EL (cell line): ENCODE results near the gene OGFOD3.
A peak's percentile ranks its signal among the peaks of the same experiment; 100 is the strongest.
"Not testable (repeated sequence)": the region's sequence is repeated elsewhere in the genome, so short reads cannot be mapped to it uniquely, and the experiment has no call there.

Source experiments
- DNase-seq: peaks from one replicate; pipeline ENCODE4 v3.0.0-alpha.2; 2016

OGFOD3 gene

DNA sequence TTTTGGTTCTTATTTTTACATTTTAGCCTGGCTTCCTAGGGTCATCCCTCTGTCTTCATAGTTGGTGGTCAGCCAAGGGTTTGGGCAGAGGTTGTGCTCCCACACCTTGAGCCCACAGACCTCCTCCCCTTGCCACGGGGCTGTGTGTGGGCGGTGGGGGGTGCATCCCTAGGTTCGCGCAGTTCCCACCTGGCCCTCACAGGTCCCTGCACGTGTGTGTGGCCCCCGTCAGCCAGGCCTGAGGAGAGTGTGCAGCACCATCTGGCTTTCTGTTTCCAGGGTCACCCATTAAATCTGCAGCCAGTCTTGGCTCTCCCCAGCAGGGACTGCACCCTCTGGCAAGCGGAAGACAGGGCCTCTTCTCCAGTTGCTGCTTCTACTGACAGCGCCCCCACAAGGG is 13.6 kb upstream of the OGFOD3 start:
- DNase-seq, result no peak

DNA sequence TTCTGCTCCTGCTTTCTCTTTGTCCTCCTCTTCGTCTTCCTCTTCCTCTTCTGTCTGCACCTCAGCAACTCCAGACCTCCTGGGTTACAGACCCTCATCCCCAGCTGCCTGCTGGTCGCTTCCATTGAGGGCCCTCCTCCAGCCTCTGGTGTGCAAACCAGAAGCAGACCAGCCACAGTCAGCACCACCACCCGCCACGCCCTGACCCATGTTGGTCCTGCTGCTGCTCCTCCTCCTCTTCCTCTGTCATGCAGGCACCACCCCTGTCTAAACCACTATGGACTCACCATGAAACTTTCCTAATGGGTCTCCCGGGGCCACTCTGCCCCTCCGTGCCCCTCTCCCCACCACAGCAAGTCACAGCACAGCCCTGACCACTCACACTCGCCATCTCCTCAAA is 11.4 kb upstream of the OGFOD3 start:
- no peak for DNase-seq

DNA sequence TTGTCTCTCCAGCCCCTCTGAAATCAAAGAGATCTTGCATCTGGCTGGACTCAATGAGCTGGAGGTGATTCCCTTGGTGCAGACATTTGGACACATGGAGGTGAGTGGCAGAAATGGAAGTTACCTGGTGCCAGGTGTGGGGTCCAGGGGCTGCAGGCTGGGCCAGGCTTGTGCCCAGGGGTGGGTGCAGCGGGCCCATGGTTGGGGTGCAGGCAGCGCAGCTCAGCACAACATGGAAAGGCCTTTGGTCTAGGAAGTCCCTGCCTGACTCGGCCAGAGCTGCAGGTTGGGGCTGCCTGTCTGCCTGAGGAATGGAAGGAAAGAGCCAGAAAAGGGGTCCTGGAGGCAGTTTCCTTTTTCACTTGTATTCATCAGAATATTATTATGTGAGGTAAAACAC is 10.2 kb upstream of the OGFOD3 start:
- no peak for DNase-seq

DNA sequence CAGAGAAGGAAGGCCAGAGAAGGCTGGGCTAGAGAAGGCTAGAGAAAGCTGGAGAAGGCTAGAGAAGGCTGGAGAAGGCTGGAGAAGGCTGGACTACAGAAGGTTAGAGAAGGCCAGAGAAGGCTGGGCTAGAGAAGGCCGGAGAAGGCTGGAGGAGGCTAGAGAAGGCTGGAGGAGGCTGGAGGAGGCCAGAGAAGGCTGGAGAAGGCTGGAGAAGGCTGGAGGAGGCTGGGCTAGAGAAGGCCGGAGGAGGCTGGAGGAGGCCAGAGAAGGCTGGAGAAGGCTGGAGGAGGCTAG is 6.4 kb upstream of the OGFOD3 start:
- no peak for DNase-seq

DNA sequence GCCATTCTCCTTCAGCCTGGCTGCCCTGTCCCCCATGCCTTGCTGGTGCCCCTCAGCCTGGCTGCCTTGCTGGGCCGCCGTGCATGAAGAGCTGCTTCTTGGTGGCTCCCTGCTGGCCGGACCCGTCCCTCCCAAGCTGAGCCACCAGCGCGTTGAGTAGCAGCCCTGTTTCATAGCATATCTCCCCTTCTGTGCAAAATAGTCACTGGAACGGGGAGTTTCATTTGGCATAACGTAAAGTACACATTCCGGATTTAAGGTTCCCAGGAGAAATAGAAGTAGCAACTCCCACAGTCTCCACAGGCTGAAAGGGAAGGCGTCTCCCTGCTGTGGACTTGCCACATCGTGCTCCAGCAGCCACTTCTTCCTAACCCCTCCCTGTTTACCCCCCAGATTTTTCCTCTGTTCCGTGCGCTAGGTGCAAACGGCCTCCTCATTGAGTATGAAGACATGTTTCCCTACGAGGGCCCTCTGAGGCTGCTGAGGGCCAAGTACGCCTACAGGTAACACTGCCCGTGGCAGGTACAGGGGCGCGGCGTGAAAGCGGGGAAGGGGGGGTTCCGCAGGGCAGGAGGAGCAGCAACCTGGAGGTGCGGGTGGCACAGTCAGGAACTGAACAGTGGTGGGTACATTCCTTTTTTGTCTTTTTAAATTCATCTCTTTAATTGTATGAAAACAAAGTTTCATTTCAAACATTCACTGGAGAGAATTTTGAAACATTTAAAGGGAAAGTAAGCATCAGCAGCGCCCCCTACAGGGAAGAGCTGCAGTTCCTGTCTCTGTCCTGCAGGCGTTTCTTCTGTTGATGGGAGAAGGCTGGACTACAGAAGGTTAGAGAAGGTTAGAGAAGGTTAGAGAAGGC is 5.8 kb upstream of the OGFOD3 start:
- DNase-seq, result peak; percentile 52

DNA sequence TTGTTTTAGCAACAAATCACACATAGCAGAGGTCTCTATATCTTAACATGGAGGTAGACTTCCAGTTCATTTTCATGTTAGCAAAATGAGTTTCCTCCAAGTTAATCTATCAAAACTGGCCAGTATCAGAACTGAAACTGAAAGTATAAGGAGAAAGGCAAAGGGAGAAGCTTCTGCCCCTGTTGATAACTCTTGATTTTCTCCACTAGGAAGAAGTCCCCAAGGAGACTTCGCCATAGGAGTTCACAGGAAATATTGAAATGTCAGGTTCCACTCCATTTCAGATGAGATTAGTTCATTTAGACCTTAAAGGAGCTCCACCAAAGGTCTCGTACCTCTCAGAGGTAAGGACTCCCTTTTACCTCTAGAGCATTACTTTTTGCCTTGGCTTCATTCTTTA is 1.2 kb upstream of the OGFOD3 start:
- no peak for DNase-seq

DNA sequence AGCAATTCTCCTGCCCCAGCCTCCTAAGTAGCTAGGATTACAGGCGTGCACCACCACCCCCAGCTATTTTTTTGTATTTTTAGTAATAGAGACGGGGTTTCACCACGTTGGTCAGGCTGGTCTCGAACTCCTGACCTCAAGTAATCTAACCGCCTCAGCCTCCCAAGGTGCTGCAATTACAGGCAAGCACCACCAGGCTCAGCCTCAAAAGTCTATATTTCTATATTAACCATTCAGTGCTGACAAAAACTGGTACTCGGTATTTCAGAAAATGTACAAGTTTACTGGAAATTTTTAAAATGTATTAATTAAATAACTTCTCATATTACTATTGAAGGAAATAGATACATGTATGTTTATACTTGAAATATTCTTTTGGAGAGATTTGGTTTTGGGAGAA is 1.6 kb downstream of the OGFOD3 start:
- no peak for DNase-seq

DNA sequence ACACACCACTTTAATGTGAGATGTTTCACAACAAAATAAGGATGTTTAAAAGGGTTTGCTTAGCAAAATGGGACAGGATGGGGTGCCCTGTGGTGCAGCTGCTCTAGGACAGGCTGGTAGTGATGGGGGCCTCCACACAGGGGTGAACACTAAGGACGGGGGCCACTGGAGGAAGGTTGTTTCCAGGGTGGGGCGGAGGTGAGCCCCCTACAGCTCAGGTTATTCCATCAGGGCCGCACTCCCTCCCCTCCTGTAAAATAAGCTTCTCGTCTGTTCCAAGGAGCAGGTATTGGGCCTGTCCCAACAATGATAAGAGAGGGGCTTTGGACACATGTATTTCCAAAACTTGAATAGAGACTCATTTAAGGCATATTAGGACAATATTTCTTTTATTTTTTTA is 2.1 kb downstream of the OGFOD3 start:
- DNase-seq, result no peak

DNA sequence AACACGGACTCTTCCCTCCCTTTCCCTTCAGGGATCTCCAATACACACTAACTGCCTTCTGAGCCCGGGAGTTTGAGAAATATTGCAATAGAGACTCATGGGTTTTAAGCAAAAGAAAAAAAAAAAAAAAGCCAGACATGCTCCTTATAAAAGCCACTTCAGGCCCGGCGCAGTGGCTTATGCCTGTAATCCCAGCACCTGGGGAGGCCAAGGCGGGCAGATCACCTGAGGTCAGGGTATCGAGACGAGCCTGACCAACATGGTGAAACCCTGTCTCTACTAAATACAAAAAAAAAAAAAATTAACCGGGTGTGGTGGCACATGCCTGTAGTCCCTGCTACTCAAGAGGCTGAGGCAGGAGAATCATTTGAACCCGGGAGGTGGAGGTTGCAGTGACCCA is 2.6 kb downstream of the OGFOD3 start:
- DNase-seq, result no peak

DNA sequence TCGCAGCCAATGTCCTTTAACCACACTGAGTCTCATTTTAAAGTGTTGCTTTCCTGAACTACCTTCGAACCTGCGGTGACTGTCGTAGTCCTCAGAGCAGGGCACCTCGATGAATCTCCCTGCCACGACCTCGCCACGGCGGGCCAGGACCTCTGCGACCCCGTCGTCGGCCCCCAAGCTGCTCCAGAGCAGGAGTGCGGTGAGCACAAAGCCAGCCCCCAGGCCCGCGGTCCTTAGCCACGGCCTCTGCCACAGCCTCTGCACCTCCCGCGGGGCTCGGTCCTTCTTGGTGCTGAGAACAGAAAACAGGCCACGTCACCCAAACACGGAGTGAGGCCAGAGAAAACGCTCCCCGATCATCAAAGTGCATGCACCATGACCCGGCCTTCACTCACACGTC is 3.0 kb downstream of the OGFOD3 start:
- no peak for DNase-seq

DNA sequence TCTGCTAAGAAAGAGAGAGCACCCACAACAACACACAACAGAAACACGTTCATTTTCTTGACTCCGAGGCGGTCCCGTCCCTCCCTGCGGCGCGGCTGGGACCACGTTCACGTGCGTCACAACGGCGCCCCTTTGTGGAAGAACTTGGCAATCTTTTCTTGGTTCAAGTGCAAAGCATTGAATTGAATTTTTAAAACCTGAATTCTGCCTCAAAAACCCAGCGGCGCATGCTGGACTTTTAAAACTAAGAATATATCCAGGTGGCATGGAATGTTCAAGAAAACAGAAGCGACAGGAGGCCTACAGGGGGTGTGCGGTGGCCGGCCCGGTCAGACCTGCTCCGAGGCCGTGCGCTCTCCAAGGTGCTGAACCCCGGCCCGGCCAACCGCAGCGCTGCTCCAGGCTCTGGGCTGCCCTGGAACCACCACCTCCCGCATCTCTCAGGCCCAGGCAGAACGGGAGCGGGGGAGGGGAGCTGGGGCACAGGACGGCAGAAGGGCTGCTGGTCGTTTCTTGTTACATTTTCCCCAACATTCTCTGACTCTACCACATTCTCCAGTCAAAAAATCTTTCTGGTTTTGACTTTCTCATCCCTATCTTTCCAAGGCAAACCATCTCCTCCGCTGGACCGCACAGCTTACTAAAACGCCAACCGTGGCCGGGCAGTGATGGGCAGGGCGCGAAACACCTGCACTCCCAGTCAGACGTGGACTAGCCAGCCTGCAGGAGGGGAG is 3.7 kb downstream of the OGFOD3 start:
- DNase-seq, result peak; percentile 63

DNA sequence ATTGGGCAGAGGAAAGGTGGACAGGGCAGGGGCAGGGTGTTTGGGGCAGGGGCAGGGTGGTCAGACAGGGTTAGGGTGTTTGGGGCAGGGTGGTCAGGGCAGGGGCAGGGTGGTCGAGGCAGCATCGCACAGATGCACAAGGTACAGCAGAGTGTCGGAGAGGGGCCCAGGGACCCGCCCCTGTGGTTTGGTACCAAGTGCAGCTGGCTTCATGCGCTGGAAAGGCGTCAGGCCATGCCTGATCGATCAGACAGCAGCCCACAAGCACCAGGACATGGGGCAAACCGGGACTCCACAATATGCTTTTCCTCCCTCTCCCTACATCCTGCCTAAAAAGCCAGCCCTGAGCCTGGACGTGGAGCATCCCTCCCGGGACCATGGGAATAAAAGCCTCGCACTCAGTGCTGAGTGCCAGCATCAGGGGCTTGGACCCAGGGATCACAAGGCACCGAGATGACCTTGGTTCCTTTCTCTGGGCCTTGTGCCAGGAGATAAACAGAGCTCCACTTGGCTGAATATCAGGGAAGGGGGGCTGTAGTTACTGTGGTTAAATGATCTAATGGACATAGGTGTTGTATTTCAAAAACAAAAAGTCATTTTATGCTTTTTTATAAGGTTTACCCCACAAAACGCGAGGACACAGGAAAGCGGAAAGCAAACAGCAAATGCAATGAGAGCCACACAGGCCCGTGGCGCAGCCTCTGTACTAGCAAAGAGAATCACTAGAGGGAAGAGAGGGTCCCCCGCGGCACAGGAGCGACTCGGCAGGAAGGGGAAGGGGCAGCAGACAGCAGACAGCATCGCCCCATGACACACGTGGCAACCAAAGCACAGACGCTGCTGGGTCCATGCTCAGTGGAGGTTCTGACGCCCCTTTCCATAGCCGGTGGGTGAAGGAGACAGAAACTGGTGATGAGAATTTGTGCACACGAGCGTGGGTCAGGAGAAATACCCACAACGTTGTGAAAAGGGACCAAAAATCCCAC is 5.6 kb downstream of the OGFOD3 start:
- DNase-seq, result no peak

DNA sequence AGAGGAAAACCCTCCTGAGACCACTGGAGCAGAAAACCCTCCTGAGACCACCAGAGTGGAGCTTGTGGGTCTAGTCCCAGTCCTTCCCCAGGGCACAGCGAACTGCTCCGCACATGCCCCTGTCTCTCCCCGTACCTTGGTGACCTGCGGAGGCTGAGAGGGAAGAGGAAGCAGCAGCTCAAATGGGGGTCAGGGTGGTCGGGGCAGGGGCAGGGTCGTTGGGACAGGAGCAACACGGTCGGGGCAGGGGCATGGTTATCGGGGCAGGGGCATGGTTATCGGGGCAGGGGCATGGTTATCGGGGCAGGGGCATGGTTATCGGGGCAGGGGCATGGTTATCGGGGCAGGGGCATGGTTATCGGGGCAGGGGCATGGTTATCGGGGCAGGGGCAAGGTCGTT is 6.3 kb downstream of the OGFOD3 start:
- DNase-seq, result not testable (repeated sequence)

DNA sequence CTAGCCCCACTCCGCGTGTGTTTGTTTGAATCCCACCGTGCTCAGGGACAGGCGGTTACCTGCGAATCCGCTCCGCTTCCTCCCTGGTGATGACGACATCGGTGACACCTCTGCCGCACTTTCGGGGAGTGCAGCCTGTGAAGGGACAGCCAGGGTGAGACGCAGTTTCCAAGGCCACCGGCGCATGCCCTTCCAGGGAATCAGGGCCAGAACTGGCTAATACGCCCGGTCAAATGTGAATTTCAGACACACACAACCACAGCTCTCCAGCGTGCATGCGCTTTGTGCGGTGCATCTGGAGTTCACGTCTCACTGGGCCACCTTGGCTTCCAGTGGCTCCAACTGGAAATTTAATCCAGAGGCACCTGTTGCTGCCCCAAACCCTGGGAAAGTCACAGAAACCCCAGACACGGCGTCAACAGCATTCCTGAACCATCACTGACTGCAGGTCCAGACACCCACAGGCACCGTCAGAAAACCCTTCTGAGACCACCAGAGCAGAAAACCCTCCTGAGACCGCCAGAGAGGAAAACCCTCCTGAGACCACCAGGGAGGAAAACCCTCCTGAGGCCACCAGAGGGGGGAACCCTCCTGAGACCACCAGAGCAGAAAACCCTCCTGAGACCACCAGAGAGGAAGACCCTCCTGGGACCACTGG is 6.9 kb downstream of the OGFOD3 start:
- no peak for DNase-seq

DNA sequence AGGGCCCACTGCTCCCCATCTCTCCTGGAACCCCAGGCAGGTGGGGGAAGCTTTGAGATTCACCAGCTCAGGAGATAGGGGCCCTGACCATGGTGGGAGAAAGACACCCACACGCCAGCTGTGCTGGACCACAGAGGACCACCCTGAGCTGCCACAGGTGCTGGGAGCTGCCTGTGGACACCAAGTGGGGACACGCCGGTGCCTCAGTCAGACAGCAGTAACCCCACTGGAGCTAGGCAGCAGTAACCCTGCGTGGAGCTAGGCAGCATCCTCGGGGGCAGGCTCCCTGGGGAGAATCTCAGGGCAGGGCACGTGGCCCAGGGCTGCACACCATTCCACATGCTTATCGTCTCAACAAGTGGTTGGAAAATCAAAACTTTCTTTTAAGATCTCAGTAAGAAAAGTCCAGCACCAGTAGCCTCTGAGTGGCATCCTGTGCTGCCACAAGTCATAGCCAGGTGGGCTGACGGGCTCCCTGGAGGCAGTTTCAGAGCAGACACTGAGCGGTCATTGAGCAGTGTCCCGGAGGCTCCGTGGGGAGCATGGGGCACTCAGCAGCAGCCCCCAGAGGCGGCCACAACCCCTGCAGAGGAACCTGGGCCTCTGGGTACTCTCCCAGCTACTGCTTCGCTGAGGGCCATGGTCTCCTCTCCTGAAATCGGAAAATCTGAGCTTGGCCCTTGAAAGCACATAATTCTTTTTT is 8.2 kb downstream of the OGFOD3 start:
- no peak for DNase-seq

DNA sequence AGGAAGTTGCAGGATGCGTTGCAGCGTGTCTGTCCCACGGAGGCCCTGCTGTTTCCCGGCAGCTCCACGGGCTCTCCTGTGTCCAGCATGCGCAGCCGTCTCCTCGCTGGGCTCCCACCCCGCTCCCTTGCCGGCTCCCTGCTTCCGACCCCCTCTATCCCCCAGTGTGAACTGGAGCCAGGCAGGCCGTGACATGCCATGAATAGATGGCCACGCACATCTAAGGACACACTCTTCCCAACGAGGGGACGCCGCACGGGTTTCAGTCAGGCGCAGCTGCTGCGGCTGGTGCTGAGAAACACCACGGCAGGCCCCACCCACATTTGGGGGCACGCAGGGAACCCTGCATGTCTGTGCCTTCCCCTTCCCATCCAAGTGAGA is 9.5 kb downstream of the OGFOD3 start:
- DNase-seq, result no peak

DNA sequence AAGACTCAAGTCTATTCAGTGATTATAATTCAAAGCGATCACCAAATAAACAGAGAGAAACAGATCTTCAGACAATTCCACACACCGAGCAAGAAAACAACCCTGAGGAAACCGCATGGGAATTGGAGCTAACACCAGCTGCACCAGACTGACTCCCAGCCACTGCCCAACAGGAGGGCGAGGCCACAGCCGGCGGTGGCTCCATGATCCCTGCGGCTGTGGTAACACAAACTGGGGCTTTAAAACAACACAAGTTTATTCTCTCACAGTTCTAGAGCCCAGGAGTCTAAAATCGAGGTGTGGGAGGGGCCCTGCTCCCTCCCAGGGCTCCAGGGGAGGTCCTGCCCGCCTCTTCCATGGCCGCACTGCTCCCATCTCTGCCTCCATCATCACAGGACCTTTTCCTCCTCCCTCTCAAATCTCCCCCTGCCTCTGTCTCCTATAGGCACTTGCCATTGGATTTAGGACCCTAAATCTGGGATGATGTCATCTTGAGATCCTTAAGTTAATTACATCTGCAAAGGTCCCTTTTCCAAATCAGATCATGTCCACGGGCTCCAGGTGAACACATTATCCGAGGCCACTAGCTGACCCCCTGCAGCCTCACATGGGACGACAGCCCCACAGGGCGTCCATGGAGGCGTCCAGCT is 10.0 kb downstream of the OGFOD3 start:
- DNase-seq, result no peak

DNA sequence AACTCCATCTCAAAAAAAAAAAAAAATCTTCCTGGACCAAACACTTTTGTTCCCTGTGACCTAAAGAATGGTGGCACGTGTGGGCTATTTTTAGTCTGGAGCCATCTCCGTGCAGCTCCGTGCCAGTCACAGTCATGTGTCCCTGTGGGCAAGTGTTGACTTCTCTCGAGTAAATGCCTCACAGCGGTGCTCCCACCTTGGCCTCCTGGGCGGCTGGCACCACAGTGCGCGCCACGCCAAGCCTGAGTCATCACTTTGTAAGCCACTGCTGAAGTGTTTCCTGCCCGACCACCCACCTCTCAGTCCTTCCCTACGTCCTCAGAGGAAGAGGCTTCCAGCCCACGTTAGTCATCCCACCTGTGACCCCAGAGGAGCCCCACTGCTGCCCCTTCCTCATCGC is 11.1 kb downstream of the OGFOD3 start:
- no peak for DNase-seq

DNA sequence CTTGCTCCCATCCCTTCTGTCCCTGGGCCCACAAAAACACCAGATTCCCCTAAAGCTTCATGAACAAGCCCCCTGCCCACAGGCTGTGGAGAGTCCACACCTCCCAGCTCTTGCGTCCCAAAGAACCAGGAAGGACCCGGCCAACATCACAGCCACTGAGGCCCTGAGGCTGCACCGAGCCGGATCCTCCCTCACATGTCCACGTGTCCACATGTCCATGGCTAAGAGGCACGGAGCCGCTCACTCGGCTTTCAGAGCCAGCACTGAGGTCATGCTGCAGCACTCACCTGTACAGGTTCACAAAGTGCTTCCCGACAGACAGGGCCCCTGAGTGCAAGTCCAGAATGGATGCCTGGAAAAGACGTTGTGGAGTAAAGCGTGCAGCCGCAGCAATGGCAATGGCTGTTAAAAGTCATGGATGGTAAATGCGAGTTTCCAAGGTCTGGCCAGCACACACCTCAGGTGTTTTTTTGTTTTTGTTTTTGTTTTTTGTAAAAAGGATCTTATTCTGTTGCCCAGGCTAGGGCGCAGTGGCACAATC is 12.2 kb downstream of the OGFOD3 start:
- DNase-seq, result no peak

DNA sequence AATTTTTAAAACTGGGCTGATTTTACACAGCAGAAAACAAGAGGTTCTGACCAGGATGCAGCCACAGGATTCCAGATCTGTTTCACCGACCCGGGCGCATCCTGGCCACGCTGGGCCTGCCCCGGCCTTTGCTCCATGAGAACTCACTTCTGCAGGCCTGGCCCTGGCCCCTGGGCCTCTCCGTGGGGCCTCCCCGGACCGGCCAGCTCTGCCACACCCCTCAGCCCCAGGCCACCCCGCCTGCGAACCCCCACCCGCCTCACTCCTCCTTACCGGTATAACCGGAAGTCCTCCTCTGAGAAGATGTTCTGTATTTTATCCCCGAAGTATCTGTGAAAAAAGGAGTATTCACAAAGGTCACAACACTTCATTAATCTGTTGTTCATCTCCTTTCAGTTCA is 13.3 kb downstream of the OGFOD3 start:
- no peak for DNase-seq
